Mammary epithelial cell (primary cell): Measurements from ENCODE around the gene SLC49A4.

Source experiments
- EZH2 ChIP-seq: IDR thresholded peaks from 2 replicates; pipeline ENCODE4 v1.6.1; 2012; ENCODE audit warnings: low read length, inconsistent platforms, borderline replicate concordance
- TF ChIP-seq, protein P1 (sequence below), 2 donors: IDR thresholded peaks in 1 of 2; conservative IDR thresholded peaks in 1 of 2; 2 replicates each; pipeline ENCODE4 v1.5.1; 2011 to 2012; ENCODE audit warnings: inconsistent platforms in 2 of 2, low read length in 2 of 2, mild to moderate bottlenecking in 2 of 2, control low read depth in 1 of 2, low read depth in 1 of 2; ENCODE audit not compliant: insufficient read depth in 1 of 2; ENCODE audit errors: extremely low read depth in 1 of 2

DNA sequence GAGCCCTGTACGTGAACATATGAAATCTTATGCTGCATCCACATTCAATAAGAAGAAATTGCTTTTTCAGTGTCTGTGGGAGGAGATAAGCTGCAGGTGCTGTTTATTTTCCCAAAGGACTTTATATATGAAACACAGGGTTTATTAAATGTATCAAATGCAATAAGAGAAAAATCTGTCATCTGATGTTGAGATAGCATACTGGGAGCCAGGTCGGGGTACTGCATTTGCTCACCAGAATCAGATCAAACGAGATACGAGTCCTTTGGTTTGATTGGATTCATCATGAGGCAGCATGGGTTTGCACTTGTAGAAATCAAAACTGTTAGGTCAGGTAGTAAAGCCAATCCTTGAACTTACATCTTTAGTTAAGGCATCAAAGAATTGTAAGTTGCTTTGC lies 91.4 kb downstream of the SLC49A4 start:
- no peak for TF ChIP-seq EZH2
- TF ChIP-seq, protein P1, sequence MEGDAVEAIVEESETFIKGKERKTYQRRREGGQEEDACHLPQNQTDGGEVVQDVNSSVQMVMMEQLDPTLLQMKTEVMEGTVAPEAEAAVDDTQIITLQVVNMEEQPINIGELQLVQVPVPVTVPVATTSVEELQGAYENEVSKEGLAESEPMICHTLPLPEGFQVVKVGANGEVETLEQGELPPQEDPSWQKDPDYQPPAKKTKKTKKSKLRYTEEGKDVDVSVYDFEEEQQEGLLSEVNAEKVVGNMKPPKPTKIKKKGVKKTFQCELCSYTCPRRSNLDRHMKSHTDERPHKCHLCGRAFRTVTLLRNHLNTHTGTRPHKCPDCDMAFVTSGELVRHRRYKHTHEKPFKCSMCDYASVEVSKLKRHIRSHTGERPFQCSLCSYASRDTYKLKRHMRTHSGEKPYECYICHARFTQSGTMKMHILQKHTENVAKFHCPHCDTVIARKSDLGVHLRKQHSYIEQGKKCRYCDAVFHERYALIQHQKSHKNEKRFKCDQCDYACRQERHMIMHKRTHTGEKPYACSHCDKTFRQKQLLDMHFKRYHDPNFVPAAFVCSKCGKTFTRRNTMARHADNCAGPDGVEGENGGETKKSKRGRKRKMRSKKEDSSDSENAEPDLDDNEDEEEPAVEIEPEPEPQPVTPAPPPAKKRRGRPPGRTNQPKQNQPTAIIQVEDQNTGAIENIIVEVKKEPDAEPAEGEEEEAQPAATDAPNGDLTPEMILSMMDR (conservative IDR thresholded peaks at IDR 0.05 in 1 of 2, IDR thresholded peaks at IDR 0.05 in 1 of 2; ENCODE audit: extremely low read depth in 1 of 2, insufficient read depth in 1 of 2, low read depth in 1 of 2, low read length in 2 of 2): no peak
